HG03025 (cell line): Measurements from ENCODE around the gene CLSTN3.
"Not testable (repeated sequence)": the region's sequence is repeated elsewhere in the genome, so short reads cannot be mapped to it uniquely, and the experiment has no call there.

Experiments used
- ATAC-seq: cut with Tn5 transposase; IDR thresholded peaks from one replicate; pipeline ENCODE4 v1.9.1; 2021; ENCODE audit warnings: mild to moderate bottlenecking, moderate library complexity; ENCODE audit not compliant: unreplicated experiment, low FRiP score

Gene CLSTN3

GRCh38 chr12:7103837-7104584 is 26.2 kb upstream of the CLSTN3 start:
- ATAC-seq: no peak

DNA sequence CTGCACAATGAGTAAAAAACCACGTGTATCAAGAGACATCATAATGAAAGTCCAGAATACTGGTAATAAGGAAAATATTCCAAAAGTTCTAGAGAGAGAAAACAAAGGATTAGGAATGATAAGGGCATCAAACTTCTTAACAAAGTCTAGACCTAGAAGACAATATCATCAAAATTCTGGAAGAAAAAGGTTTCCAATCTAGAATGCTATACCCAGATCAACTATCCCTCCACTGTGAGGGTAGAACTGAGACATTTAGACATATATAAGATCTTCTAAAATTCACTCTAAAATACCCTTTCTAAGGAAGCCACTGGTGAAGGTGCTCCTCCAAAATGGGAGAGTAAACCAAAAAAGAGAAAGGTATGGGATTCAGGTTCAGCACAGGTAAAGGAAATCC is 24.1 kb upstream of the CLSTN3 start:
- no peak for ATAC-seq

- not testable (repeated sequence) for ATAC-seq
These were observed 23.0 kb upstream of the CLSTN3 start for GRCh38 chr12:7107181-7107580.

GRCh38 chr12:7107636-7108002 is 22.6 kb upstream of the CLSTN3 start:
- no peak for ATAC-seq

- peak; percentile 73 for ATAC-seq
These were observed 22.0 kb upstream of the CLSTN3 start for GRCh38 chr12:7108003-7108795.

GRCh38 chr12:7108796-7109571 is 21.2 kb upstream of the CLSTN3 start, which contains the start of gene C1RL:
Gene C1RL (minus strand): TSS chr12:7109214. CDS start chr12:7109180, 34 bp downstream.
- ATAC-seq: no peak

DNA sequence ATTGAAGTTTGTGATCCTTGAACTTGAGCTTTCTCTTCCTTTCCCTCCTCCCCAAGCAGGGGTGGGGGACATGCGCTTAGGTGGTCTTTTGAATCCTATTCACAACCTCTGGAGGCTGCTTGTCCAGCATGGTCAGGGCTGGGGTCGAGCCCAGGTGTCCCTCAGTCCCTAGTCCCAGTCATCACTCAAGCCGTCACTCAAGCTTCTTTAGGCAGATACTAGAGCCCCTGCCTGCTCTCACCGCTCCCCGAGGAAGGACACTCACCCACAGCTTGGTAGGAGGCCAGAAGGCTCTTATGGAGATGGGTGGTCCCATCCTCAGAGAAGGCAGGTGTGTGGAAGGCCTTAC is 20.6 kb upstream of the CLSTN3 start:
- no peak for ATAC-seq

DNA sequence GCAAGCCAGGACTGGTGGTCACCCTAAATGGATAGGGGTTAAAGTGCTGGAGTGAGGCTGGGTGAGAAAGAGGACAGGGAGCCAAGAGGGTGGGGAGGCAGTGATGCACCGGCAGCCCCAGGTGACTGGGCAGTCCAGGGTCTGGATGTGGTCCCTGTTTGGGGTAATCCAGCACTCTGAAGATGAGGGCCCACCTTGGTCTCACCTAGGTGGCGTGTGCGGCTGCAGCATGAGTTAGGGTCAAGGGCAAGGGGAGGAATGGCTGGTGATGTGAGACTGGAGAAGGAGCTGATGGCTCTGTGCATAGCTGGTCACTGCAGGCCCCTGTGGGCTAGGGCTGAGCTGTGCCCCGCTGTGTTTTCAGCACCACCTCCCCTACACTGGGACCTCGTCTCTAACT is 19.5 kb upstream of the CLSTN3 start:
- no peak for ATAC-seq

DNA sequence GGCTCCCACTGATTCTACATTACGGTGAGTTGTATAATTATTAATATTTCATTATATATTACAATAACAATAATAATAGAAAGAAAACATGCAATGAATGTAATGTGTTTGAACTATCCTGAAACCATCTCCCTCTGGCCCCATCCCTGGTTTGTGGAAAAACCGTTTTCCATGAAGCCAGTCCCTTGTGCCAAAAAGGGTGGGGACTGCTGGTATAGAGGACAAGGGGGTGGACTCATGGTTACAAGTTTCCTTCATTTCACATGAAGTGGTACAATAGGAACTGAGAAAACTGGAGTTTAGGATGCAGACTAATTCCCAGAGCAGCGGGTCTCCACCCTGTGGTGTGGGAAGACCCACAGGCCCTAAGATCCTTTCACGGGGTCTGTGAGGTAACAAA is 18.1 kb upstream of the CLSTN3 start:
- no peak for ATAC-seq

- no peak for ATAC-seq
These were observed 16.7 kb upstream of the CLSTN3 start for GRCh38 chr12:7113389-7113871.

GRCh38 chr12:7114008-7114407 is 16.2 kb upstream of the CLSTN3 start:
- no peak for ATAC-seq

- ATAC-seq: no peak
These were observed 15.3 kb upstream of the CLSTN3 start for GRCh38 chr12:7114851-7115250.

GRCh38 chr12:7116196-7116595 is 14.0 kb upstream of the CLSTN3 start:
- ATAC-seq: no peak

DNA sequence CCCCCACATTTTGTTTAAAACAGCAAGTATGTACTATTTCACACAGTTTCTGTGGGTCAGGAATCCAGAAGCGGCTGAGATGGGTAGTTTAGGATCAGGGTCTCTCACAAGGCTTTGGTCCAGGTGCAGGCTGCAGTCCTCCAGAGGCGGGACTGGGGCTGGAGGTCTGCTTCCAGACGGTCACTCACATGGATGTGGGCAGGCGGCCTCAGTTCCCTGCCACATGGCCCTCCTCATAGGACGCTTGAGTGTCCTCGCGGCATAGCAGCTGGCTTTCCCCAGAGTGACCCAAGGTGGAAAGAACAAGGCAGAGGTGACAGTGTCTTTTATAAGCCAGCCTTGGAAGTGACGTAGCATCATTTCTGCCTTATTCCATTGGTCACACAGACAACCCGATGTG is 13.3 kb upstream of the CLSTN3 start:
- no peak for ATAC-seq

- no peak for ATAC-seq
These were observed 12.5 kb upstream of the CLSTN3 start for GRCh38 chr12:7117670-7118069.

- no peak for ATAC-seq
These were observed 11.3 kb upstream of the CLSTN3 start for GRCh38 chr12:7118881-7119280.

DNA sequence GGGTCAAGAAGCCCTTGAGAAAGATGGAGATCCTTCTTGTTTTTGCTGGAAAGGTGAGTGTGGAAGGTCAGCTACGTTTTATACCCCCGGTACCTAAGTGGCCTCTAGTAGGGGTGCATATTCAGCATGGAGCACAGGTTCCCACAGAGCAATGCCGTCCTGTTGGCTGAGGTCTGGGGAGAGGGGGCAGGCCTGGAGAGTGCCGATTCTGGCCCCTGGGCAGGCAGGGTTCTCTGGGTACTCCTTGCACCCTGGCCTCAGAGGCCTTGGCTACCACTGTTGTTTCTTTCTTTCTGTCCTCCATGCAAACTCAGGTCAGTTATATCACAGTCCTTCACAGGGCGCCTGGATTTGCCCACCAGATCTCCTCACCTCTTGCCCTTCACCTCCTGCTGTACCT is 10.0 kb upstream of the CLSTN3 start:
- no peak for ATAC-seq

DNA sequence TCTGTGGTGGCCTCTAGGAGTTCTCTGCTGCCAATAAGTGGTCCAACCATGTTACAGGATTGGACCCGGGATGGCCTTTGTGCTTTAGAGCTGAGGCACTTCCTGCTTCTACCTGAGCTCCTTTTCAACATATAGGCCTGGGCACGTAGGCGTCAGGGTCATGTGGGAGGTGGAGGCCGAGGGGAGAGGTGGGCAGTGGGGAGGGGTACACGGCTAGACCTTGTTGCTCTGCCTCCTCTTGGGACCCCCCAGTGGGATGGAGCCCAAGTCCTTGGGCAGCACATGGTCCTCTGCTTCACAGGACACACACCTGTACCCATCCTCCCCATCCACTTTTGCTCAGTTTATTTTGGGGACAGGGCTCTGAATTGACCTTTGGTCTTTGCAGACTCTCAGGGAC is 8.8 kb upstream of the CLSTN3 start:
- no peak for ATAC-seq

DNA sequence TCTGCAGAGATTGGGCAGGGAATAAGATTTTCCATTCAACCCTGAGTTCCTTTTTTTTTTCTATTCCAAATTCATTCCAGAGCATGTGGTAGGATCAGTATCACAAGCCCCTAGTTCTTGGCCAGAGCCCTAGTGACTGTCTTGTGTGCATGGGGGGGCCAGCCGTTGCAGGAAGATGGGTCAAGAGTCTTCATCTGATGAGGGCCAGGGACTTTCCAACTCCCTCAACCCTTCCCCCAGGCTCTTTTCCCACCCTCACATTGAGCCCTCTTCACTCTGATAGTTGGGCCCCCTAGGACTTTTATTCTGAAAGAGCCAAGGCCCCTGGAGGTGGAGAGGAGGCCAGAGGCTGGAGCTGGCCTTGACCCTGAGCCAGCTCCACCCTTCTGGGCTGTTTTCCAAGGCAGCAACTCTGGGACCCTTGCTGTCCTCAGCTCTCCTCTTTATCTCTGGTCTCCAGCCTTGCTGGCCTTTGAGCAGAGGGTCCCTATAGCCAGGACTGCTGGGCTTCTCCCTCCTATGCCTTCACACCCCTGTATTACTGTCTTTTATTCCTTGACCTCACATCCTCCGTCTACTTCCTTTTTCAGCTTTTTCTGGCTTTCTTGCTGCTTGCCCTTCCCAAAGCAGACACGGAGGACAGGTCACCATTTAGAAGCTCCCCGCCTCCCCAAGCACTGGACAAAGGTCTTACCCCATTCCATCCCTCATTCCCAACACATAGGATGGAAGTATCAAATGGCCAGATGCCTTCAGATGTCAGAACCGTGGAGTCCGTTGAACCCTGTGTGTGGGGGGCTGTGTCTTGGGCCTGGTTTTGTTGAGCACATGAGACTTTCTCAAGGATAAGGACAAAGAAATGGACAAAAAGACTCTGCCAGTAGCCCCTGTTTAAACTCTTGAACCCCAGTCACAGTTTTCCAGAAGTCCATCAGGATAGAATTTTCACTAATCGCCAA is 7.1 kb upstream of the CLSTN3 start:
- no peak for ATAC-seq
